EL (cell line): ENCODE data around the gene LRP10.
"Not testable (repeated sequence)": the region's sequence is repeated elsewhere in the genome, so short reads cannot be mapped to it uniquely, and the experiment has no call there.

Source experiments
- DNase-seq: peaks from one replicate; pipeline ENCODE4 v3.0.0-alpha.2; 2016

The LRP10 gene

GRCh38 chr14:22843123-22843925, 28.2 kb upstream of the LRP10 start:
- no peak for DNase-seq

- DNase-seq = no peak
Measured at GRCh38 chr14:22844221-22845102, 27.1 kb upstream of the LRP10 start.

- no peak for DNase-seq
Measured at GRCh38 chr14:22845103-22845394, 26.5 kb upstream of the LRP10 start.

- no peak for DNase-seq
Measured at GRCh38 chr14:22845821-22846625, 25.5 kb upstream of the LRP10 start.

- DNase-seq = no peak
Measured at GRCh38 chr14:22846811-22847307, 24.7 kb upstream of the LRP10 start.

GRCh38 chr14:22847661-22848341, 23.7 kb upstream of the LRP10 start:
- peak; percentile 49 for DNase-seq

- peak; percentile 79 for DNase-seq
Measured at GRCh38 chr14:22848351-22849164, 23.0 kb upstream of the LRP10 start.

GRCh38 chr14:22849212-22849819, 22.2 kb upstream of the LRP10 start:
- no peak for DNase-seq

- DNase-seq = peak; percentile 97
Measured at GRCh38 chr14:22850944-22851764, 20.4 kb upstream of the LRP10 start.

- DNase-seq = not testable (repeated sequence)
Measured at GRCh38 chr14:22852178-22852577, 19.4 kb upstream of the LRP10 start.

GRCh38 chr14:22852599-22852939, 19.0 kb upstream of the LRP10 start:
- DNase-seq = no peak

- DNase-seq = peak; percentile 84
Measured at GRCh38 chr14:22852940-22853767, 18.4 kb upstream of the LRP10 start.

GRCh38 chr14:22854296-22854695, 17.2 kb upstream of the LRP10 start:
- DNase-seq = not testable (repeated sequence)

- DNase-seq = no peak
Measured at GRCh38 chr14:22854963-22855724, 16.4 kb upstream of the LRP10 start.

- DNase-seq = no peak
Measured at GRCh38 chr14:22856428-22856827, 15.1 kb upstream of the LRP10 start.

GRCh38 chr14:22860377-22860776, 11.2 kb upstream of the LRP10 start:
- not testable (repeated sequence) for DNase-seq

GRCh38 chr14:22861651-22862050, 9.9 kb upstream of the LRP10 start:
- no peak for DNase-seq

- no peak for DNase-seq
Measured at GRCh38 chr14:22864979-22865378, 6.6 kb upstream of the LRP10 start.
